GM12891 (cell line): ENCODE data around the gene BOLA2.
"Not testable (repeated sequence)": the region's sequence is repeated elsewhere in the genome, so short reads cannot be mapped to it uniquely, and the experiment has no call there.

Experiments used
- PAX5 ChIP-seq: IDR thresholded peaks from 2 replicates; pipeline ENCODE4 v1.6.1; 2011; ENCODE audit warnings: low read length, moderate library complexity, mild to moderate bottlenecking; ENCODE audit not compliant: insufficient read depth, severe bottlenecking
- POLR2A ChIP-seq: IDR thresholded peaks from 2 replicates; pipeline ENCODE4 v1.6.1; 2011; ENCODE audit warnings: low read depth, low read length, control low read depth
- POLR2AphosphoS5 ChIP-seq: IDR thresholded peaks from 2 replicates; pipeline ENCODE4 v1.6.1; 2011; ENCODE audit warnings: low read depth, low read length, control low read depth
- POU2F2 ChIP-seq: IDR thresholded peaks from 2 replicates; pipeline ENCODE4 v1.6.1; 2011; ENCODE audit warnings: low read depth, mild to moderate bottlenecking, control low read depth, low read length, moderate library complexity
- SPI1 ChIP-seq: IDR thresholded peaks from 2 replicates; pipeline ENCODE4 v1.6.1; 2011; ENCODE audit warnings: low read depth, low read length, control low read depth
- TAF1 ChIP-seq: IDR thresholded peaks from 2 replicates; pipeline ENCODE4 v1.6.1; 2011; ENCODE audit warnings: low read depth, low read length, control low read depth

DNA sequence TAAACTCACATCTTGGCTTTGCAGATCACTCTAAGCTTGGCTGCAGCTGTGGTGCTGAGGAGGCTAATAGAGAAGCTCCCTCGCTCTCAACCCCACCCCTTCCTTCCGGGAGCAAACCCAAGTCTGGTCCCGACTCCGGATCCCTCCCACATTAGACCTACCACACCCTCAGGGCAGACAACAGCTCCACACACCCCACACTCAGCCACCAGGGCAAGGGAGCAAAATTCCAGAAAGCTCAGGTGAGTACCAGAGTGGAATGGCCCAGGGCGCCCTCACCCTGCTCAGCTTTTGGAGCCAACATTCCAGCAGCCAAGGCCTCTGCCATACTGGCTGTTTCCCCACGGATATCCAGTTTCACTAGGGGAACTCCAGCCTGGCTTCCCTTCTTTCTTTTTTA is 15.5 kb upstream of the BOLA2 start:
- not testable (repeated sequence) for TF ChIP-seq POLR2AphosphoS5, POLR2A, TAF1, SPI1, POU2F2, PAX5
